Kidney (tissue), 14 donors: ENCODE measurements around the gene HOXD13. TPM values are rescaled to one million over a fixed set of nuclear protein-coding genes. Genes with fewer than 3 reads are reported as not detected.

ENCODE experiments used
- DNase-seq, 5 donors: peaks; one replicate each; pipeline ENCODE4 v3.0.0-alpha.2; 2013 to 2020
- FAIRE-seq: peaks from 2 replicates; lab custom pipeline; 2012; peaks lifted over from hg19 to GRCh38; lab: Jason Lieb, UNC
- H3K27ac ChIP-seq, 2 donors: one replicate each; pipeline ENCODE4 v1.7.0; 2013; ENCODE audit warnings: low read depth in 2 of 2, low read length in 2 of 2, inconsistent platforms in 1 of 2
- H3K27me3 ChIP-seq: one replicate; pipeline ENCODE4 v1.7.1; 2013; ENCODE audit warnings: low read length, inconsistent platforms; ENCODE audit not compliant: control insufficient read depth, insufficient read depth
- H3K36me3 ChIP-seq, 3 donors: one replicate each; pipeline versions ENCODE4 v1.7.0 to v1.7.1; 2013; ENCODE audit warnings: low read length in 3 of 3, control low read depth in 1 of 3, inconsistent platforms in 1 of 3; ENCODE audit not compliant: insufficient read depth in 3 of 3, control insufficient read depth in 2 of 3
- H3K4me1 ChIP-seq, 3 donors: one replicate each; pipeline versions ENCODE4 v1.7.0 to v1.7.1; 2013; ENCODE audit warnings: low read length in 3 of 3, inconsistent platforms in 1 of 3, low read depth in 1 of 3; ENCODE audit not compliant: control insufficient read depth in 2 of 3, insufficient read depth in 2 of 3
- H3K4me3 ChIP-seq, 3 donors: one replicate each; pipeline versions ENCODE4 v1.7.0 to v1.8.1; 2013; ENCODE audit warnings: low read length in 3 of 3, control low read depth in 1 of 3, inconsistent platforms in 1 of 3
- H3K9ac ChIP-seq, 3 donors: one replicate each; pipeline versions ENCODE4 v1.7.0 to v1.7.1; 2013; ENCODE audit warnings: low read length in 3 of 3, control low read depth in 1 of 3, inconsistent platforms in 1 of 3
- H3K9me3 ChIP-seq, 3 donors: one replicate each; pipeline versions ENCODE4 v1.7.0 to v1.7.1; 2013; ENCODE audit warnings: low read length in 3 of 3, control low read depth in 1 of 3, inconsistent platforms in 1 of 3; ENCODE audit not compliant: control insufficient read depth in 2 of 3, insufficient read depth in 1 of 3
- intact Hi-C: fragments of 100-400 bp; cut with DNase I; formaldehyde crosslinking; loops from one replicate; pipeline ENCODE4 v1.11.1; 2022
- polyA plus RNA-seq: library from polyadenylated mRNA; stranded (reverse); fragments of 350-450 nt; fragmentation: Illumina TruSeq; extraction: RNeasy Lipid Tissue Mini Kit (QIAGEN cat#74804); gene quantifications from one replicate; pipeline ENCODE4 v1.2.3, GENCODE V29; 2014; ENCODE audit warnings: low read depth, low replicate concordance; ENCODE audit not compliant: insufficient read depth
- total RNA-seq: library from RNA; stranded (reverse); fragmentation: NEBNext Ultra II Directional; extraction: Animal tissue kit (Norgen Biotek cat#: 25700); gene quantifications from one replicate; pipeline ENCODE4 v1.2.1, GENCODE V29; 2021
- TF ChIP-seq, protein P1 (sequence below): IDR thresholded peaks from 3 replicates; pipeline ENCODE4 v1.5.1; 2012; ENCODE audit warnings: mild to moderate bottlenecking, moderate library complexity, borderline replicate concordance; ENCODE audit not compliant: insufficient read depth; ENCODE audit errors: extremely low read depth
- donor health status: control.
- donor health status: control.
- donor health status: control.
- donor health status: control.
- donor health status: control.
- donor health status: DM: yes; HTN: yes; CAD: no.
- donor health status: Normal renal cell carcinoma (clear cell type).

HOXD13 gene
- total and polyA plus RNA-seq, 2 donors from 2014 or later: not detected

DNA sequence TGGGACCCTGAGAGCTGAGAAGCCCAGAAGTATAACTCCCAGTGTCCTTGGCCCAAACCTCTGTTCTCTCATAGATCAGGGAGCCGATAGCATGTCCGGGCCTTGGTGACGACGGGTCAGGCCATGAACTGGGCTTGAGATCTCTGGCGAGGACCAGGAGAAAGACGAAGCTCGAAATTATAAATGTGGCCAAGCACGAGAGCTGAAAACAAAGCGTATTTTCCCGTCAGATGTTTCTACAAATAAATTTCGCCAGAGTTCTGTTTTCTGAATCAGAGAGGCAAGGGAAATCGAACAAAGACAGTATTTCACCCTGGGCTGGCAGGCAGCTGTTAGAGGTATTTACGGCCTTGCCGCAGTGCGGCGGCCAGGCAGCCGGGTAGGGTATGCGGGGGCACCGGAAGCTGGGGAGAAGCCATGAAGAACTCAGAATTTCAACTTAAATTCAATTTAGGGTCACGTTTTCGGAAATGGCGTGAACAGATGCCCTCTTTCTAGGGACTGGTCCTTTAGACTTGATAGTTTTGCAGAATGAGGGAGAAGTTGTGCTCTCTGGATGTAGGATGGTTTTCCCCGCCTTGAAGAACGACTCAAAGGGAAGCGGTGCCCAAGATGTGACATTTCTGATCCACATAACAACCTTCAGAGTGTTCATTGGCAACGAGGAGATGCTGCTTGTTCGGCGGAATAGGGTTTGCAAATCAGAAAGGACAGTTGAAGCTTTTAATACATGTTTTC lies 46.6 kb downstream of the HOXD13 start:
- Histone ChIP-seq H3K27ac (peak overlapping the region; percentile 94 to 97), H3K4me1 (peaks cover 6 to 25% (median 18%) of the 10 kb centered on the region in 3 donors), H3K36me3 (no peaks in the 10 kb centered on the region), H3K4me3 (peak overlapping the region; percentile 71 to 84 (median 73)), H3K9me3 (no peaks in the 10 kb centered on the region), H3K27me3 (no peaks in the 10 kb centered on the region), H3K9ac (peak overlapping the region; percentile 44 to 95 (median 80))
- intact Hi-C loops: no loop called here
- no peak for FAIRE-seq
- TF ChIP-seq, protein P1, sequence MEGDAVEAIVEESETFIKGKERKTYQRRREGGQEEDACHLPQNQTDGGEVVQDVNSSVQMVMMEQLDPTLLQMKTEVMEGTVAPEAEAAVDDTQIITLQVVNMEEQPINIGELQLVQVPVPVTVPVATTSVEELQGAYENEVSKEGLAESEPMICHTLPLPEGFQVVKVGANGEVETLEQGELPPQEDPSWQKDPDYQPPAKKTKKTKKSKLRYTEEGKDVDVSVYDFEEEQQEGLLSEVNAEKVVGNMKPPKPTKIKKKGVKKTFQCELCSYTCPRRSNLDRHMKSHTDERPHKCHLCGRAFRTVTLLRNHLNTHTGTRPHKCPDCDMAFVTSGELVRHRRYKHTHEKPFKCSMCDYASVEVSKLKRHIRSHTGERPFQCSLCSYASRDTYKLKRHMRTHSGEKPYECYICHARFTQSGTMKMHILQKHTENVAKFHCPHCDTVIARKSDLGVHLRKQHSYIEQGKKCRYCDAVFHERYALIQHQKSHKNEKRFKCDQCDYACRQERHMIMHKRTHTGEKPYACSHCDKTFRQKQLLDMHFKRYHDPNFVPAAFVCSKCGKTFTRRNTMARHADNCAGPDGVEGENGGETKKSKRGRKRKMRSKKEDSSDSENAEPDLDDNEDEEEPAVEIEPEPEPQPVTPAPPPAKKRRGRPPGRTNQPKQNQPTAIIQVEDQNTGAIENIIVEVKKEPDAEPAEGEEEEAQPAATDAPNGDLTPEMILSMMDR: no peak
- peak in 3 of 5 donors; percentile 58 to 76 (median 75) for DNase-seq

- peak overlapping the region; percentile 94 to 97 for H3K27ac ChIP-seq
- no peaks in the 10 kb centered on the region for H3K36me3 ChIP-seq
- FAIRE-seq: no peak
- H3K9me3 ChIP-seq: no peaks in the 10 kb centered on the region
- intact Hi-C loops: loop anchor here (10.0 kb wide), 2 partner anchors 315 to 415 kb away; no protein-coding TSS in a partner anchor
- peak in 4 of 5 donors; percentile 75 to 91 (median 86) for DNase-seq
- peak overlapping the region; percentile 71 to 84 (median 73) for H3K4me3 ChIP-seq
- peaks cover 6 to 25% (median 18%) of the 10 kb centered on the region in 3 donors for H3K4me1 ChIP-seq
- H3K9ac ChIP-seq: peak overlapping the region; percentile 58 to 95 (median 80)
- TF ChIP-seq, protein P1: no peak
- H3K27me3 ChIP-seq: no peaks in the 10 kb centered on the region
These were observed 47.4 kb downstream of the HOXD13 start for GRCh38 chr2:176139661-176140512.

DNA sequence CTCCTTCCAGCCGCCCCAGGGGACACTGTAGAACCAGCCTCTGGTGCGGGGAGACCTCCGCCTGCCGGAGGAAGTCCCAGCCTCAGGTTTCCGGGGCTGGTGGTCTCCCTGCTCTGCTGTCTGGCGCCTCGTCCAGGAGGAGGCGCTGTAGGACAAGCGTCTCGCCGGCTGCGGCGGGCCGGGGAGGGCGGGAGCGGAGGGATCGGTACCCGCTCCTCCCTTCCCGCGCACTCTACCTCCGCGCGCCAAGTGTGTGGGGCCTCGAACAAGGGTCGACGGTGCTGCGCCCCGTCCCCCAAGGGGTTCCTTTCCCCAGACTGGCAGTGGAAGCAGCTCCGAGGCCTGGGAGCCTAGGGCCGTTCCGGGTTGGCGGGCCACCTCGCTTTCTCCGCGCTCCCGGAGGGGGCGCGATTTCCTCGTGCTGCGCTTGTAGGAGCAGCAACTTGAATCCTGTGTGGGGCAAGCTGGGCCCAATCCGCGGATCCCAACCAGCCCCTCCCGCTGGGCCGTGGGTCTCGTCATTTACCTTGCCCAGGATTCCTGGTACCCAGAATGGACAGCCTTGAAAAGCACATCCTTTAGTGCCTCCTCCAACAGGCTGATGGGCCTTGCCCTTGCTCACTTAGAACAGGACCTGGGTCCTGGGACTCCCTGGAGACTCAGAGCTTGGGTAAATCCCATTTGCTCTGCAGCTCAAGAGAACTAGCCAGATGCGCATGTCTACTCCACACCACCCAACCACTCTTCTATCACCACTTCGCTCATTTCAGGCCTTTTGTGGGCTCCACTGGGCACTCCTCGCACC lies 48.2 kb downstream of the HOXD13 start:
- TF ChIP-seq, protein P1: peak; percentile 97
- H3K36me3 ChIP-seq: no peaks in the 10 kb centered on the region
- H3K9me3 ChIP-seq: no peaks in the 10 kb centered on the region
- H3K9ac ChIP-seq: peak overlapping the region; percentile 58 to 73 (median 65)
- H3K27ac ChIP-seq: peak overlapping the region; percentile 82 to 97
- intact Hi-C loops: loop anchor here (10.0 kb wide), 2 partner anchors 314 to 414 kb away; no protein-coding TSS in a partner anchor
- FAIRE-seq (no peak), DNase-seq (peak; percentile 94 to 97 (median 95))
- peak overlapping the region; percentile 16 to 58 (median 57) for H3K4me3 ChIP-seq
- no peaks in the 10 kb centered on the region for H3K27me3 ChIP-seq
- peaks cover 9 to 24% (median 19%) of the 10 kb centered on the region in 3 donors for H3K4me1 ChIP-seq
